OCI-LY3 (cell line): ENCODE measurements around the gene LIG3.
"Not testable (repeated sequence)": the region's sequence is repeated elsewhere in the genome, so short reads cannot be mapped to it uniquely, and the experiment has no call there.

ENCODE experiments used
- H2AFZ ChIP-seq: fragments of 200-600, 300-600 bp; shearing (Covaris generic); 2 replicates; pipeline ENCODE4 v1.6.0; 2014; ENCODE audit warnings: antibody characterized with exemption, low read depth, low read length
- H3K27ac ChIP-seq: fragments of 200-600, 300-600 bp; sonication (generic); 2 replicates; pipeline ENCODE4 v1.5.1; 2014; ENCODE audit warnings: mild to moderate bottlenecking, low read length, moderate library complexity, mixed read lengths
- H3K27me3 ChIP-seq: fragments of 200-600, 300-600 bp; sonication (generic); 2 replicates; pipeline ENCODE4 v1.6.1; 2014; ENCODE audit warnings: low read depth, low read length, mixed read lengths
- H3K36me3 ChIP-seq: fragments of 200-600, 300-600 bp; sonication (generic); replicated peaks from 2 replicates; pipeline ENCODE3; 2014; ENCODE audit warnings: low read depth, low read length, mixed read lengths
- H3K4me1 ChIP-seq: fragments of 300-600, 200-600 bp; sonication (generic); 2 replicates; pipeline ENCODE4 v1.6.1; 2014; ENCODE audit warnings: low read length, mixed read lengths
- H3K4me2 ChIP-seq: fragments of 200-600, 300-600 bp; sonication (generic); 2 replicates; pipeline ENCODE4 v1.6.1; 2014; ENCODE audit warnings: low read length, mixed read lengths
- H3K4me3 ChIP-seq: fragments of 300-600, 200-600 bp; sonication (generic); 2 replicates; pipeline ENCODE4 v1.5.1; 2014; ENCODE audit warnings: antibody characterized with exemption, mild to moderate bottlenecking, low read length, moderate library complexity
- H3K79me2 ChIP-seq: fragments of 300-600, 200-600 bp; shearing (Covaris generic); 2 replicates; pipeline ENCODE4 v1.6.1; 2014; ENCODE audit warnings: mild to moderate bottlenecking, low read length, mixed read lengths
- H3K9ac ChIP-seq: fragments of 300-600, 200-600 bp; shearing (Covaris generic); 2 replicates; pipeline ENCODE4 v1.6.0; 2014; ENCODE audit warnings: mild to moderate bottlenecking, low read length, moderate library complexity
- H3K9me3 ChIP-seq: fragments of 200-600, 300-600 bp; shearing (Covaris generic); 2 replicates; pipeline ENCODE4 v1.6.1; 2014; ENCODE audit warnings: low read length, mixed read lengths; ENCODE audit not compliant: insufficient read depth
- H4K20me1 ChIP-seq: fragments of 200-600, 300-600 bp; sonication (generic); 2 replicates; pipeline ENCODE4 v1.6.1; 2016; ENCODE audit warnings: low read length, mixed read lengths; ENCODE audit not compliant: insufficient read depth
- CTCF ChIP-seq: fragments of 200-600, 300-600 bp; sonication (generic); IDR thresholded peaks from 2 replicates; pipeline ENCODE4 v1.5.1; 2014; ENCODE audit warnings: antibody characterized with exemption, low read length, low read depth
- EZH2phosphoT487 ChIP-seq: fragments of 200-600 bp; shearing (Covaris generic); IDR thresholded peaks from 2 replicates; pipeline ENCODE4 v1.6.1; 2018; ENCODE audit warnings: antibody characterized with exemption, mixed run types, low read depth

Gene LIG3

GRCh38 chr17:34980353-34980680 is at the start of gene LIG3:
Gene LIG3, plus strand, starts transcription at chr17:34980512. Its CDS starts 2,494 bp downstream, at chr17:34983006.
- peak within 1 kb of the TSS; percentile 93 for H3K4me3 ChIP-seq
- peak within 1 kb of the TSS; percentile 72 for H3K27ac ChIP-seq
- peaks cover 24% of the 10 kb centered on the region for H3K79me2 ChIP-seq
- H3K36me3 ChIP-seq: peaks cover 6% of the 10 kb centered on the region
- no peaks in the 10 kb centered on the region for H3K27me3 ChIP-seq
- H3K4me1 ChIP-seq: peaks cover 14% of the 10 kb centered on the region
- H2AFZ ChIP-seq: peak within 1 kb of the TSS; percentile 71
- no peaks in the 10 kb centered on the region for H3K9me3 ChIP-seq
- H4K20me1 ChIP-seq: no peaks in the 10 kb centered on the region
- TF ChIP-seq EZH2phosphoT487 (no peak), CTCF (no peak)
- peak within 1 kb of the TSS; percentile 91 for H3K9ac ChIP-seq
- H3K4me2 ChIP-seq: peak within 1 kb of the TSS; percentile 90

GRCh38 chr17:34950780-34951179 is 29.5 kb upstream of the LIG3 start:
- not testable (repeated sequence) for H3K4me1 ChIP-seq, H4K20me1 ChIP-seq, H2AFZ ChIP-seq, H3K4me3 ChIP-seq, H3K27ac ChIP-seq, H3K36me3 ChIP-seq, H3K79me2 ChIP-seq, H3K9ac ChIP-seq, H3K9me3 ChIP-seq, H3K4me2 ChIP-seq
- peaks cover 16% of the 10 kb centered on the region; the same call in 1 of the 2 replicates for H3K27me3 ChIP-seq

GRCh38 chr17:34958438-34958837 is 21.9 kb upstream of the LIG3 start:
- Histone ChIP-seq H3K36me3 (peaks cover 9% of the 10 kb centered on the region), H3K9ac (no peak overlapping the region), H4K20me1 (no peaks in the 10 kb centered on the region), H3K4me1 (peaks cover 18% of the 10 kb centered on the region), H3K4me3 (no peak overlapping the region), H3K27me3 (no peaks in the 10 kb centered on the region), H2AFZ (no peak overlapping the region), H3K9me3 (no peaks in the 10 kb centered on the region), H3K4me2 (no peak overlapping the region), H3K79me2 (peaks cover 21% of the 10 kb centered on the region), H3K27ac (no peak overlapping the region)
- TF ChIP-seq CTCF (no peak), EZH2phosphoT487 (no peak)

DNA sequence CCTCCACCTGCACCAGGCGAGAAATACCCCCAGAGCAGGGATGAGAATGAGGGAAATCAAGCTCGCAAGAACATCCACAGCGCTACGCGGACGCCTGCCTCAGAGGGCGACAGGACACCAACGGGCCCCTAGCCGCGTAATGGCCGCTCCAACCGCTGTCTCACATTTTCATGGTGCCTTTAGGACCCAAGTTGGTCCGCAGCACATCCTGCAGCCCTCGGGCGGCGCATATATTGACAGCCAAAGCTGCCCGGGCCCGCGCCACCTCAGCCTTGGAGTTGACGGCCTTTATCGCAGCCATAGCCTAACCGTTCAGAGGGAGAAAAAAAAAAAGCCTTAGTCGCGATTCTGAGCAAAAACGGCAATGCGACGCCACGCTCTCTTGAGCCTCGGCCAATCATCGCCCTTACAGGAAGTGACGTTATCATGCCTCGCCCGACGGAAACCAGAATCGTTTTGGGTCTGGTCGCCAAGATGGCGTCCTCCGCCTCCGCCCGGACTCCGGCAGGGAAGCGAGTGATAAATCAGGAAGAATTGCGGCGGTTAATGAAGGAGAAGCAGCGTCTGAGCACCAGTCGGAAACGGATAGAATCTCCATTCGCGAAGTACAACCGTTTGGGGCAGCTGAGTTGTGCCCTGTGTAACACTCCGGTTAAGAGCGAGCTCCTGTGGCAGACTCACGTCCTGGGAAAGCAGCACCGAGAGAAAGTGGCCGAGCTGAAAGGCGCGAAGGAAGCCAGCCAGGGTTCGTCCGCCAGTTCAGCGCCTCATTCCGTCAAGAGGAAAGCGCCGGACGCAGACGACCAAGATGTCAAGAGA is 19.0 kb upstream of the LIG3 start, which contains the start of the genes CCT6B and ZNF830:
Gene CCT6B (minus strand): TSS at position 368 of the 819 bp plus-strand sequence. CDS start 67 bp downstream, at position 301.
Gene ZNF830 (plus strand): TSS at position 448 of the 819 bp plus-strand sequence. CDS start 27 bp downstream, at position 475.
- no peaks in the 10 kb centered on the region for H4K20me1 ChIP-seq

More for the DNA sequence above, 19.0 kb upstream of the LIG3 start, which contains the start of the genes CCT6B and ZNF830:
- no peaks in the 10 kb centered on the region for H3K9me3 ChIP-seq
- H3K79me2 ChIP-seq: peaks cover 27% of the 10 kb centered on the region
- peaks cover 14% of the 10 kb centered on the region for H3K4me1 ChIP-seq
- peak within 1 kb of the TSS; percentile 99 for H3K4me2 ChIP-seq
- peak within 1 kb of the TSS; percentile 85 for H3K4me3 ChIP-seq
- H3K9ac ChIP-seq: peak within 1 kb of the TSS; percentile 92
- no peak for TF ChIP-seq EZH2phosphoT487
- TF ChIP-seq CTCF: no peak
- peak within 1 kb of the TSS; percentile 69 for H3K27ac ChIP-seq
- H2AFZ ChIP-seq: peak within 1 kb of the TSS; percentile 78
- H3K36me3 ChIP-seq: peaks cover 9% of the 10 kb centered on the region
- no peaks in the 10 kb centered on the region for H3K27me3 ChIP-seq
